T-helper 2 cell treated with Interferon-gamma antibody and Interleukin-4, amounts not matched to agents 5 μg/mL and 100 μg/mL, for 36 hours (primary cell): ENCODE measurements around the gene SLC22A4.
A peak's percentile ranks its signal among the peaks of the same experiment; 100 is the strongest.

ENCODE experiments used
- DNase-seq: peaks from one replicate; pipeline ENCODE4 v3.0.0; 2021; ENCODE audit warnings: low spot score
- H3K27ac Mint-ChIP-seq: one replicate; pipeline ENCODE4 v1.8.0; 2021; ENCODE audit warnings: mild to moderate bottlenecking, mixed read lengths
- H3K27me3 Mint-ChIP-seq: one replicate; pipeline ENCODE4 v1.8.0; 2021; ENCODE audit warnings: low read depth, mixed read lengths
- H3K36me3 Mint-ChIP-seq: one replicate; pipeline ENCODE4 v1.8.0; 2021; ENCODE audit warnings: low read depth, mixed read lengths
- H3K4me1 Mint-ChIP-seq: one replicate; pipeline ENCODE4 v1.8.0; 2021; ENCODE audit warnings: low read depth, mixed read lengths
- H3K4me3 Mint-ChIP-seq: one replicate; pipeline ENCODE4 v1.8.0; 2022; ENCODE audit warnings: mild to moderate bottlenecking, moderate library complexity, mixed read lengths
- H3K9me3 Mint-ChIP-seq: one replicate; pipeline ENCODE4 v1.8.0; 2021; ENCODE audit warnings: mixed read lengths

SLC22A4 gene

DNA sequence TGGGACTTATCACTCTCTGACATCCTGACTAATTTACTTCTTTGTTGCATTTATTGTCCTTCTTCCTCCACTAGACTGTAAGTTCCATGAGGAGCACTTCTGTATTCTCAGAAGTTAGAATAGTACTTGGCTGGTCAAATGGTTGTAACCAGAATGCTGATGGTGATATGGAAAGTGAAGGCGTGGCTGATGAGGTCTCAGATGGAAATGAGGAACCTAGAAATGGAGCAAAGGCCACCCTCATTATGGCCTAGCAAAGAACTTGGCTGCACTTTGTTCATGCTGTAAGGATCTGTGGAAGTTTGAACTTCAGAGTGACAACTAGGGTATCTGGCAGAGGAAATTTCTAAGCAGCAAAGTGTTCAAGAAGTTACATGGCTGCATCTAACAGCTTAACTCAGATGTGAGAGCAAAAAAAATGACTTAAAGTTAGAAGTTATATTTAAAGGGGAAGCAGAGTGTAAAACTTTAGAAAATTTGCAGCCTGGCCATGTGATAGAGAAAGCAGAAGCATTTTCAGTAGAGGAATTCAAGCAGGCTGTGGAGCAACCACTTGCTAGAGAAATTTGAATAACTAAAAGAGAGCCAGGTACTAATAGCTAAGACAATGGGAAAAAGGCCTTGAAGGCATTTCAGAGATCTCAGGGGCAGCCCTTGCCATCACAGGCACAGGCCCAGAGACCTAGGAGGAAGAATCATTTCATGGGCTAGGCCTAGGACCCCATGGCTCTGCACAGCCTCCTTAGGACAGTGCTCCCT is 60.4 kb downstream of the SLC22A4 start:
- no peak for DNase-seq
- H3K4me3 Mint-ChIP-seq = no peak overlapping the region
- H3K4me1 Mint-ChIP-seq = no peaks in the 10 kb centered on the region
- no peaks in the 10 kb centered on the region for H3K36me3 Mint-ChIP-seq
- H3K27ac Mint-ChIP-seq = no peak overlapping the region
- H3K9me3 Mint-ChIP-seq = no peaks in the 10 kb centered on the region
- peaks cover 12% of the 10 kb centered on the region for H3K27me3 Mint-ChIP-seq

DNA sequence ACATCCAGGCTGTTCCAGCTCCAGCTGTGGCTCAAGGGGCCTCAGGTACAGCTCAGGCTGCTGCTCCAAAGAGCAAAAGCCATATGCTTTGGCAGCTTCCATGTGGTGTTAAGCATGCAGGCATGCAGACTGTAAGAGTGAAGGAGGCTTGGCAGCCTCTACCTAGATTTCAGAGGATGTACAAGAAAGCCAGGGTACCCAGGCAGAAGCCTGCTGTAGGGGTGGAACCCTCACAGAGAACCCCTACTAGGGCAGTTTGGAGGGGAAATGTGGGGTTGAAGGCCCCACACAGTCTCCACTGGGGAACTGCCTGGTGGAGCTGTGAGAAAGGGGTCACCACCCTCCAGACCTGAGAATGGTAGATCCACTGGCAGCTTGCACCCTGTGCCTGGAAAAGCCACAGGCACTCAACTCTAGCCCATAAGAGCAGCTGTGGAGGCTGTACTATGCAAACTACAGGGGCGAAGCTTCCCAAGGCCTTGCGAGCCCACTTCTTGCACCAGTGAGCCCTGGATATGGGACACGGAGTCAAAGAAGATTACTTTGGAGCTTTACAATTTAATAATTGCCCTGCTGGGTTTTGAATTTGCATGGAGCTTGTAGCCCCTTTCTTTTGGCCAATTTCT is 61.1 kb downstream of the SLC22A4 start:
- H3K4me3 Mint-ChIP-seq = no peak overlapping the region

DNA sequence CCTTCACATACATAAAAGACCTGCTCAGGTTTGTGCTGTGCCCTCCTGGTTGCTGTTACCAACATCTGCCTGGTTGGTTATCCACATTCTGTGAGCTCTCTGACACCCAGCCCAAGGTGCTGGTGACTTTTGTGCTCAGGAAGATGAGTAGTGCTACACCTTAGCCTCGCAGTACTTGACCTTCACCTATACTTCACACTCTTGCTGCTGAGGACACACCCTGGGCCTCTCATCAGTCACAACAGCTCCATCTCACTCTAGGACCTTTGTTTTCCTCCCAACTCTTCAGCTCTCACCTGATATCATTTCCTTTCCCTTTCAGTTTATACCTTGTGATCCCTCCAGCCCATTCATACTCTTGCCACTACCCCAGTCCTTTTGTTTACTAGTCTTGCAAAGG is 64.6 kb downstream of the SLC22A4 start:
- no peak for DNase-seq
- Mint-ChIP-seq H3K4me1 (no peaks in the 10 kb centered on the region), H3K9me3 (no peaks in the 10 kb centered on the region), H3K36me3 (no peaks in the 10 kb centered on the region), H3K27ac (no peak overlapping the region), H3K27me3 (no peaks in the 10 kb centered on the region), H3K4me3 (no peak overlapping the region)

More for the DNA sequence above, 61.1 kb downstream of the SLC22A4 start:
- H3K27ac Mint-ChIP-seq = no peak overlapping the region
- H3K27me3 Mint-ChIP-seq = peaks cover 12% of the 10 kb centered on the region
- H3K4me1 Mint-ChIP-seq = no peaks in the 10 kb centered on the region
- H3K36me3 Mint-ChIP-seq = no peaks in the 10 kb centered on the region
- DNase-seq = no peak
- H3K9me3 Mint-ChIP-seq = no peaks in the 10 kb centered on the region

DNA sequence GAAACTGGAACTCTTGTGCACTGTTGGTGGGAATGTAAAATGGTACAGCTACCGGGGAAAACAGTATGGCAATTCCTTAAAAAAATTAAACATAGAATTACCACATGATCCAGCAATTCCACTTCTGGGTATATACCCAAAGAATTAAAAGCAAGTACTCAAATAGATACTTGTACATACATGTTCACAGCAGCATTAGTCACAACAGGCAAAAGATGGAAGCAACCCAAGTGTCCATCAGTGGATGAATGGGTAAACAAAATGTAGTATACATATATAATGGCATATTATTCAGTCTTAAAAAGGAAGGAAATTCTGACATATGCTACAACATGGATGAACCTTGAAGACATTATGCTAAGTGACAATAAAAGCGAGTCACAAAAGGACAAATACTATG is 67.9 kb downstream of the SLC22A4 start:
- Mint-ChIP-seq H3K27ac (no peak overlapping the region), H3K27me3 (no peaks in the 10 kb centered on the region), H3K36me3 (no peaks in the 10 kb centered on the region), H3K4me1 (no peaks in the 10 kb centered on the region), H3K4me3 (no peak overlapping the region), H3K9me3 (no peaks in the 10 kb centered on the region)
- DNase-seq = no peak

DNA sequence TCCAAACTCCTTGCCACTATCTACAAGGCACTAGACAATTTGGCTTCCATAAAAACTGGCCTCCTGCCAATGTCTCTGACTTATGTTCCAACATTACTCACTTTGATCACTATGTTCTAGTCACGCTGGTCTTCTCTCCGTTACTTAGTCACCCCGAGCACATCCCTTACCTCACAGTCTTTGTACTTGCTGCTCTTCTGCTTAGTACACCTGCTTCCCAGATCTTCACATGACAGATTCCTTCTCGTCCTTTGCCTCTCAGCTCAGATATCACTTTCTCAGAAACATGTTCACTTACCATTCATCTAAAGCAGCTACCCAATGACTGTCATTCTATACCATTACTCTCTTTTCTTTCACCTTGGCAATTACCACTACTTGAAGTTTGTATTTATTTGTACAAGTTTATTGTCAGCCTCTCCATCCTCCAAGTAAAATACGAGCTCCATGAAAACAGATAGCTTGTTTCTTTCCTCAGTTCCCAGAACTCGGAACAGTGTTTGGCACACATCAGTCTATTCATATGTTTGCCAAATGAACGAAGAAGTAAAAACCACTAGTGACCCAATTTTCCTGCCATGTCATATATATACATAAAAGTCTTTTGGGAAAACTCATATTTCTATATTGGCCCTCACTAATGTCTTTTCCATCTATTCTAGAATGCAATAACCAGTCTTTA is 69.4 kb downstream of the SLC22A4 start:
- Mint-ChIP-seq H3K36me3 (no peaks in the 10 kb centered on the region), H3K4me1 (no peaks in the 10 kb centered on the region), H3K27me3 (no peaks in the 10 kb centered on the region), H3K27ac (no peak overlapping the region), H3K4me3 (no peak overlapping the region), H3K9me3 (no peaks in the 10 kb centered on the region)
- DNase-seq = no peak

DNA sequence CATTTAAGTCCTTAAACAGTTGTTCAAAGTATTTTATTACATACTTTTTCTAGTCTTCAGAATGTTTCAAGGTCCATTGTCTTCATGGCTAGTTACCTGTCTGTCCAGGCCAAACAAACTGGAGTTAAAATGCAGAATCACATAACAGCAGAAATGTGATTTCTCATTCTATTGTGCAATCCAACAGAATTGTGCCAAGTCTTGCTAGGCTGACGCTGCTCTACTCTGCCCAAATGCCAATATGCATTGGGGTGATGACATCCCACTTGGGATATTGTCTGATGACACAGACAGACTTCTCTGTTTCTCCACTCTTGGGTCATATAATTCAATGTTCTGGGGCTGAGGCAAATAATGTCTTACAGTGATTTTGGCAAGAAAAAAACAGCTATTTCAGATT is 70.1 kb downstream of the SLC22A4 start:
- H3K36me3 Mint-ChIP-seq = no peaks in the 10 kb centered on the region
- peaks cover 4% of the 10 kb centered on the region for H3K4me1 Mint-ChIP-seq
- H3K27ac Mint-ChIP-seq = no peak overlapping the region
- H3K9me3 Mint-ChIP-seq = no peaks in the 10 kb centered on the region
- H3K27me3 Mint-ChIP-seq = no peaks in the 10 kb centered on the region
- no peak overlapping the region for H3K4me3 Mint-ChIP-seq
- DNase-seq = no peak

DNA sequence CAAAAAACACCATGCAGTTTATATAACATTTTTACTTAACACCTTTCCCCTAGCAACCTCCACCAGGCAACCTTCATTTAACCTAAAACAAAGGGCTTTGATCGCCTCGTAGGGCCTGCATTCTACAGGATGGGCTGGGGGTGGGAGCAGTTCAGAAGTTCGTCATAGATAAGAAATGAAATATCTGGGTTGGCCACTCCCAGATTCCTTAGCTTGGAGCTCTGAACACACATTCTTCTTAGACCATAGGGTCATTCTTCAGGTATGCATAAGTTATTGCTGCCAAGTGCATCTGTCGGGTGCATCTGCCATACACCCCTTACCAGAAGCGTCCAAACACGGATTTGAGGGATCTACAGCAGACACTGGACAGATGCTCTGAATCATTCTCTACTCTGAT is 71.0 kb downstream of the SLC22A4 start:
- H3K27ac Mint-ChIP-seq = no peak overlapping the region
- DNase-seq = no peak
- peaks cover 4% of the 10 kb centered on the region for H3K4me1 Mint-ChIP-seq
- H3K9me3 Mint-ChIP-seq = no peaks in the 10 kb centered on the region
- H3K27me3 Mint-ChIP-seq = no peaks in the 10 kb centered on the region
- H3K36me3 Mint-ChIP-seq = no peaks in the 10 kb centered on the region
- H3K4me3 Mint-ChIP-seq = no peak overlapping the region

DNA sequence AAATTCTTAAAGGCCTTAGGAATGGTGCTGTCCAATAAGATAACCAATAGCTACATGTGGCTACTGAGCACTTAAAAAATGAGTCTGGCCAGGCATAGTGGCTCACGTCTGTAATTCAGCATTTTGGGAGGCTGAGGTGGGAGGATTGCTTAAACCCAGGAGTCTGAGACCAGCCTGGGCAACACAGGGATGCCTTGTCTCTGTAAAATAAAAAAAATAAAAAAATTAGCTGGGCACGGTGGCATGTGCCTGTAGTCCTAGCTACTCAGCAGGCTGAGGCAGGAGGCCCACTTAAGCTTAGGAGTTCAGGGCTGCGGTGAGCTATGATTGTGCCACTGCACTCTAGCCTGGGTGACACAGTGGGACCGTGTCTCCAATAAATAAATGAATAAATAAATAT is 74.0 kb downstream of the SLC22A4 start:
- DNase-seq = no peak
- Mint-ChIP-seq H3K36me3 (no peaks in the 10 kb centered on the region), H3K4me3 (no peak overlapping the region), H3K9me3 (no peaks in the 10 kb centered on the region), H3K27me3 (peaks cover 2% of the 10 kb centered on the region), H3K27ac (no peak overlapping the region), H3K4me1 (peaks cover 20% of the 10 kb centered on the region)

DNA sequence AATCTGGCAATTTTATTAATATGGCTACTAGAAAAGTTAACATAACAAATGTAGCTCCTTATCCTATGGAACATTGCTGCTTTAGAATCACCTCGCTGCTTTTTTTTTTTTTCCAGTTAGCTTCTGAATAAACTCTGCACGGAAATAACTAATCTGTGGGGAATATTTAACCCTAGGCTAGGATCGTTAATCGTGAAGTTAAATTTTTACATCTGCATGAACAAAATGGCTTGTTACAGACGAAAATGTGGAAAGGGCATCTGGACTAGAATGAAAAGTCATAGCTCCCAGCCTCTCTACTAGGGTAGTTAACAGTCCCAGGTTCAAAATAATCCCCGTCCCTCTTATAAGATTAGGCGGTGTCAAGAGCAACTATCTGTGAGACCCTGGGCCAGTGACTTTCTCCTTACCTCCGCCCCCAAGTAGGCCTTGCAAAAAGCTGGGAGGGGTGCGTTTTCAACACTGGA is 74.8 kb downstream of the SLC22A4 start:
- Mint-ChIP-seq H3K27ac (no peak overlapping the region), H3K27me3 (peaks cover 2% of the 10 kb centered on the region), H3K4me3 (peak overlapping the region; percentile 54), H3K9me3 (no peaks in the 10 kb centered on the region), H3K36me3 (no peaks in the 10 kb centered on the region), H3K4me1 (peaks cover 20% of the 10 kb centered on the region)
- DNase-seq = no peak

DNA sequence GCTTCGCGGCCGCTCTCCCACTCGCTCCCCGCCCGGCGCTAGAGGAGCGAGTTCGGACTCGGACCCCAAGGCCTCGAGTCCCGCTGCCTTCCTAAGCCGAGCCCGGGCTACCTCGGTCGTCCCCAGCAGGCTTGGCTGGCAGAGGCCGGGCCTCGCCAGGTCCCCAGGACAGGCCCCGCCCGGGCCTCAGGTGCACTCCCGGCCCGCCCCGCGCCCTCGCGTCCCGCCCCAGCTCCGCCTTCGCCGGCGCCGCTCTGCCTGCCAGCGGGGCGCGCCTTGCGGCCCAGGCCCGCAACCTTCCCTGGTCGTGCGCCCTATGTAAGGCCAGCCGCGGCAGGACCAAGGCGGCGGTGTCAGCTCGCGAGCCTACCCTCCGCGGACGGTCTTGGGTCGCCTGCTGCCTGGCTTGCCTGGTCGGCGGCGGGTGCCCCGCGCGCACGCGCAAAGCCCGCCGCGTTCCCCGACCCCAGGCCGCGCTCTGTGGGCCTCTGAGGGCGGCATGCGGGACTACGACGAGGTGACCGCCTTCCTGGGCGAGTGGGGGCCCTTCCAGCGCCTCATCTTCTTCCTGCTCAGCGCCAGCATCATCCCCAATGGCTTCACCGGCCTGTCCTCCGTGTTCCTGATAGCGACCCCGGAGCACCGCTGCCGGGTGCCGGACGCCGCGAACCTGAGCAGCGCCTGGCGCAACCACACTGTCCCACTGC is 75.4 kb downstream of the SLC22A4 start, which contains the start of gene SLC22A5:
Gene SLC22A5 (plus strand): TSS at position 237 of the 707 bp plus-strand sequence. CDS start 263 bp downstream, at position 500.
- peaks cover 20% of the 10 kb centered on the region for H3K4me1 Mint-ChIP-seq
- no peak within 1 kb of the TSS for H3K27ac Mint-ChIP-seq
- H3K27me3 Mint-ChIP-seq = peaks cover 2% of the 10 kb centered on the region
- H3K36me3 Mint-ChIP-seq = no peaks in the 10 kb centered on the region
- peak; percentile 73 for DNase-seq
- H3K9me3 Mint-ChIP-seq = no peaks in the 10 kb centered on the region
- H3K4me3 Mint-ChIP-seq = peak within 1 kb of the TSS; percentile 81

DNA sequence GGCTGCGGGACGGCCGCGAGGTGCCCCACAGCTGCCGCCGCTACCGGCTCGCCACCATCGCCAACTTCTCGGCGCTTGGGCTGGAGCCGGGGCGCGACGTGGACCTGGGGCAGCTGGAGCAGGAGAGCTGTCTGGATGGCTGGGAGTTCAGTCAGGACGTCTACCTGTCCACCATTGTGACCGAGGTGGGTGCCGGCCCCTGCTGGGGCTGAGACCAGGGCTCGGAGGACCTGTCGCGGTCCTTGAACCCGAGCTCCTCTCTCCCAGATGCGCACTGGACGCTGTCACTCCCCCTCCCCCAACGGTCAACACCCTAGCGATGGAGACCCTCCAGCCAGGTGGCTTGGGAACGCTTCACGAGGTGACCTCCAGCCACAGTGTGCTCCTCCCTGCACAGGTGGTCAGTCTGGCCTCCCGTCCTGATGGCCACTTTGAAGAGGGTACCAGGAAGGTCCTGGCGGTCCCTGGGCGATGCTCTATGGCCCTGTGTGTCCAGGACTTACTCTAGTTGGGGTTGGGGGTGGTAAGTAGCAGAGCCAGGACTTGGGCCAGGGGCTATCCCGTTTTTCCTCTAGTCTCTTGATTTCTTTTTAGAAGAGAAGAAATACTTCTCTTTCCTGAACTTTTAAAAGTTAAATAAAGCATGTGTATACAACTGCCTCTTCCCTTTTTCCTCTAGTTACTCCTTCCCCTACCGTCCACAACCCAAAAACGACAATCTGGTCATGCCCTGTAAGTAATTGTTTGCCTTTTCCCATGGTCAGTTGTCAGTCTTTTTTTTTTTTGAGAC is 76.2 kb downstream of the SLC22A4 start:
- no peak for DNase-seq
- H3K9me3 Mint-ChIP-seq = no peaks in the 10 kb centered on the region
- peaks cover 2% of the 10 kb centered on the region for H3K27me3 Mint-ChIP-seq

DNA sequence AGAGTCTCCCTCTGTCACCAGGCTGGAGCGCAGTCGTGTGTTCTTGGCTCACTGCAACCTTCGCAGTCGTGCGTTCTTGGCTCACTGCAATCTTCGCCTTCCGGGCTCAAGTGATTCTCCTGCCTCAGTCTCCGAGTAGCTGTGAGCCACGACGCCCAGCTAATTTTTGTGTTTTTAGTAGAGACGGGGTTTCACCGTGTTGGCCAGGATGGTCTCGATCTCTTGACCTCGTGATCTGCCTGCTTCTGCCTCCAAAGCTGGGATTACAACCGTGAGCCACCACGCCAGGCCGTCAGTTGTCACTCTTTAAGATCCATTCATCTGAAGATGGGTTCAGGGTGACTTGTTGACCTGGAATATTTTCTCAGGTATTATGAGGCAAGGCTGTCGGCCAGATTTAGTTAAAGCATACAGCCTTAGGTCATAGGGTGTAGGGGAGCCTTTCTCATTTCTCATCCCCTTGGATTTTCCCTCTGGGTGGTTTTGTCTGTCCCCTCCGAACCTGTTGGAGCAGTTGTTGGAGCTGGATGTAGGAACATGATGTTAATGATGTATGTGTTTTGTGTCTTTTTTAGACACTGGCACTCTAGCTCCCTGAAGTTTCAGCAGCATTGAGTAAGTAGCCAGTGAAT is 76.9 kb downstream of the SLC22A4 start:
- Mint-ChIP-seq H3K4me3 (peak overlapping the region; percentile 81), H3K4me1 (peaks cover 20% of the 10 kb centered on the region), H3K27me3 (peaks cover 2% of the 10 kb centered on the region), H3K27ac (peak overlapping the region; percentile 82), H3K36me3 (no peaks in the 10 kb centered on the region), H3K9me3 (no peaks in the 10 kb centered on the region)
- DNase-seq = no peak

More for the DNA sequence above, 76.2 kb downstream of the SLC22A4 start:
- Mint-ChIP-seq H3K4me1 (peaks cover 20% of the 10 kb centered on the region), H3K27ac (peak overlapping the region; percentile 82), H3K36me3 (no peaks in the 10 kb centered on the region), H3K4me3 (peak overlapping the region; percentile 81)

DNA sequence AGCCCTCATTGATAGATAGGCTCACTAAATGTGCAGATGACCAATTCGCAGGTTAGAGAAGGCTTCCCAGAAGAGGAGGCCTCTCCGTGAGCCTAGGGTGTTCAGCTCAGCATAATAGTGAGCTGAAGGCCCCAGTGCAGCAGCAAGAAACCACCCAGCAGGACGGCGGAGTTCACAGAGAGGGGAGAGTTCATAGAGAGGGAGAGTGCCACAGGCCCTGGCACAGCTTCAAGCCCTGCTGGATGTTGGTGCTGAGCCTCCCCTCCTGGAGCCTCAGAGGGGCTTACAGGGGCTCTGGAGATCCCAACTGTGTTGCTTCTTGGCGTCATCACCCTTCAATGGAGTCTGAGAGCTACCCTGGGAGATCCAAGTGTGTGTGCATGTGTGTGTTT is 77.4 kb downstream of the SLC22A4 start:
- peak overlapping the region; percentile 81 for H3K4me3 Mint-ChIP-seq
- H3K27ac Mint-ChIP-seq = no peak overlapping the region
- H3K36me3 Mint-ChIP-seq = no peaks in the 10 kb centered on the region
- DNase-seq = no peak
- peaks cover 20% of the 10 kb centered on the region for H3K4me1 Mint-ChIP-seq
- no peaks in the 10 kb centered on the region for H3K9me3 Mint-ChIP-seq
- peaks cover 2% of the 10 kb centered on the region for H3K27me3 Mint-ChIP-seq
